Activated T-helper 2 cell treated with anti-CD3 and anti-CD28 coated beads, Interferon-gamma antibody, Interleukin-2, Interleukin-4, amounts not matched to agents 10 μg/mL and 5 μg/mL and 100 μg/mL, durations not matched to agents 14 hours and 24 hours and 36 hours (primary cell): ENCODE results near the gene PRKCA. TPM values are rescaled to one million over a fixed set of nuclear protein-coding genes. Genes with fewer than 3 reads are reported as not detected.

Source experiments
- DNase-seq: peaks from one replicate; pipeline ENCODE4 v3.0.0; 2021; ENCODE audit warnings: low spot score
- H3K27ac Mint-ChIP-seq: one replicate; pipeline ENCODE4 v1.8.0; 2021; ENCODE audit warnings: mixed read lengths
- H3K27me3 Mint-ChIP-seq: one replicate; pipeline ENCODE4 v1.8.0; 2021; ENCODE audit warnings: low read depth, mixed read lengths
- H3K36me3 Mint-ChIP-seq: one replicate; pipeline ENCODE4 v1.8.0; 2021; ENCODE audit warnings: low read depth, mixed read lengths
- H3K4me1 Mint-ChIP-seq: one replicate; pipeline ENCODE4 v1.8.0; 2021; ENCODE audit warnings: low read depth, mixed read lengths
- H3K4me3 Mint-ChIP-seq: one replicate; pipeline ENCODE4 v1.8.0; 2021; ENCODE audit warnings: low read depth, mild to moderate bottlenecking, moderate library complexity, mixed read lengths
- H3K9me3 Mint-ChIP-seq: one replicate; pipeline ENCODE4 v1.8.0; 2021; ENCODE audit warnings: mixed read lengths
- intact Hi-C: fragments of 100-400 bp; cut with micrococcal nuclease; formaldehyde crosslinking; loops from one replicate; pipeline ENCODE4 v1.15.1; 2023
- total RNA-seq: library from RNA; stranded (reverse); gene quantifications from 2 replicates; pipeline ENCODE4 v1.2.3, GENCODE V29; 2022

The PRKCA gene
- total RNA-seq, 1 donor from 2014 or later = 268 TPM

DNA sequence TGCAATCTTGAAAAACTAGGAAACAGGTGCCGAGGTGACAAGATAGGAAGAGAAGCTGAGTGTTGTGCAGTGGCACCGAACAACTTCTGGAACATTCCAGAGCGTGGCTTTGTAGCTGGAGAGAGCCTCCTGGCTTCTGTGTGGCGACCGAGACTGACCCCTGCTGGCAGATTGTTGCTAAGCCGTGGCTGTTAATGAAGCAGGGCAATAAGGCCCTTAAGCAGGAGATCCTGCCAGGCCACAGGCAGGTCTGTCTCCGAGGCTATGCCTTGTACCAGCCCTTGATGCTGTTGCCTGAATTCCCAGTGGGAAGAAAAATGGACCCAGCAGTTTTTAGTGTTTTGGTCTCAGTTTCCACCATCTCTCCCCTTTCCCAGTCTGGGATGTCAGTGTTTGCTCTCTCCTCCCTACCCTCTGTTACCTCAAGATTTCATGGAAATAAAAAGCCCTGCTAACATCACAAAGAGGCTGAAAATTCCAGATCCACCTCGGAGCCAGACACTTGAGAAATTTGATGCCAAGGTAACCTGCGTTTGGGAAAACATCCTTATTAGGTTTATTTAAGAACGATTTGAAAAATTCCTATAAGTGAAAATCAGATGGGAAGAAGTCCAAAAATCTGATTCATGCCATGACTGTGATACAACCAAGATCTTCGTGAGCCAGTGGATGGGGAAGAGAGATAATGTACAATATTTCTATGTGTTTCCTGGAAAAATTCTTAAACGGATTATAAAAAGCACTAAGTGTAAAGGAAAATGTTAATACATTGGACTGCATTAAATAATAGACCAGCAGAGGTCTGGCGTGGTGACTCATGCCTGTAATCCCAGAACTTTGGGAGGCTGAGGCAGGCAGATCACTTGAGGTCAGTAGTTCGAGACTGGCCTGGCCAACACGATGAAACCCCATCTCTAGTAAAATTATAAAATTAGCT lies 265.1 kb downstream of the PRKCA start:
- H3K4me3 Mint-ChIP-seq = no peak overlapping the region
- H3K4me1 Mint-ChIP-seq = peaks cover 27% of the 10 kb centered on the region
- peaks cover 3% of the 10 kb centered on the region for H3K9me3 Mint-ChIP-seq
- peak; percentile 61 for DNase-seq
- H3K27me3 Mint-ChIP-seq = no peaks in the 10 kb centered on the region
- H3K36me3 Mint-ChIP-seq = peaks cover 45% of the 10 kb centered on the region
- H3K27ac Mint-ChIP-seq = peak overlapping the region; percentile 59
- intact Hi-C loops = loop anchor here (1.0 to 5.0 kb wide), 3 partner anchors 100 to 365 kb away; no protein-coding TSS in a partner anchor

DNA sequence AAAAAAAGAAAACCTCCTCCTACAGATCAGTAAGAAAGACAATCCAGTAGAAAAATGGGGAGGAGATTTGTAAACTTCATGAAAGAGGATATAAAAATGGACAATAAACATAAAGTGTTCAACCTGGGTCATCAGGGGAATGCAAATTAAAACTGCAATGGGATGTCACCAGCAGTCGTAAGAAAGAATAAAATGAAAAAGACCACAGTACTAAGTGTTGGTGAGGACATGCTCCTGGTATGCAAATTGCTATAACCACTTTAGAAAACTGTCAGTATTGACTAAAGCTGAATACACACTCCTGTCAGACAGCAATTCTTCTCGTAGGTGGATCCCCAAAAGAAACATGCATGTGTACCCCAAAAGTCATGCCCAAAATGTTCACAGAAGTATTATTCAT lies 267.2 kb downstream of the PRKCA start:
- Mint-ChIP-seq H3K27ac (no peak overlapping the region), H3K4me1 (peaks cover 28% of the 10 kb centered on the region), H3K9me3 (peaks cover 3% of the 10 kb centered on the region), H3K36me3 (peaks cover 37% of the 10 kb centered on the region), H3K4me3 (no peak overlapping the region), H3K27me3 (no peaks in the 10 kb centered on the region)
- DNase-seq = no peak
- intact Hi-C loops = loop anchor here (5.0 kb wide), 2 partner anchors 102 to 367 kb away; no protein-coding TSS in a partner anchor

DNA sequence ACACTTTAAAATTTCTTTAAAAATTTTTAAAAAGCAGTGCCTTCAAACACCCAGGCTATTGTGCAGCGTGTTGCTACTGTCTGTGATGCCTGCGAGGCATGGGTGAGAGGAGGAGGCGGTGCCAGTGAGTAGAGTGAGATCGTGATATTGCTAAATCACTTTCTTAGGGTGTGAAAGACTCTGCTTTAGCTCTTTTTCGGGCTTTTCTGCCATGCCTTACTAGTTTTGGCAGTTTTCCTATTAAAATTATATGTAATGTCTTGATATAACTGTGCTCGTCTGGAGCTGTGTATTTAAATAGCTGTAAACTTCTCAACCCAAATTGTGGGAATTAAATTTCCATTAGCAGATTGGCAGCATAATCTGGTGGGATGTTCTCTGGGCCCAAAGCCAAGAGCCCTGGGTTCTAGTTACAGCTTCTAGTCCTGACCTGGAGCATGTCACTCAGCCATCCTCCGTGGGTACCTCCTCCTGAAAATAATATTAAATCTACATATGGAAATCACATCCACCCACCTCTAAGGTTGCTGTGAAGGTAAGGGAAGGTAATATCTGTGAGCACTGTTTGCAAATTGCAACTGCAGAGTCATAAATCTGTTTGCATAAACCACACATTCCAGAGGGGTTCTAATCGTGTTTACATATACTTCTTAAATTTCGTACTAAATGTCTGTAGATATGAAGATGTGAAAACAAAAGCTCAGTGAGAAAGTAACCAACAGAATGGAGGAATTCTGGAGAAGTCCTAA lies 268.2 kb downstream of the PRKCA start:
- intact Hi-C loops = loop anchor here (5.0 kb wide), 1 partner anchor 62 kb away; no protein-coding TSS in a partner anchor
- no peak overlapping the region for H3K27ac Mint-ChIP-seq
- no peaks in the 10 kb centered on the region for H3K27me3 Mint-ChIP-seq
- H3K4me3 Mint-ChIP-seq = no peak overlapping the region
- peaks cover 22% of the 10 kb centered on the region for H3K4me1 Mint-ChIP-seq
- DNase-seq = no peak
- H3K36me3 Mint-ChIP-seq = peaks cover 37% of the 10 kb centered on the region
- peaks cover 3% of the 10 kb centered on the region for H3K9me3 Mint-ChIP-seq

DNA sequence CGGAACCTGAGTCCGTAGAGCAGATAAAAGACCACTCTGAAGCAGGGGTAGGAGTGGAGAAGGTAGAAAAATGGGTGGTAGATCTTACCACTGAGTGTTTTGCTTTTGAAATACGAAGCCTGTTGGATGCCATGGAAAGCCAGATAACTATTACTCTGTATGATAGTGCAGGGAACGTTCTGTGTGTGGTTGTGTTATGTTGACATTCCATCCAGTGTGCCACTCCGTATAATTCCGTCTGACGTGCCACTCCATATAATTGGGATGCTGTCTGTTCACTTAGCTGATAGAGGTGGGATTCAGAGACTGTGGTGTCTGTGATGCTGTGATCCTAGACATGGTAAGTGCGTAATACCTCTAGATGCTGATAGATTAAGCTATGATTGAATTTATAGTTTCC lies 269.3 kb downstream of the PRKCA start:
- peaks cover 19% of the 10 kb centered on the region for H3K4me1 Mint-ChIP-seq
- intact Hi-C loops = loop anchor here (5.0 kb wide), 1 partner anchor 61 kb away; no protein-coding TSS in a partner anchor
- no peak overlapping the region for H3K27ac Mint-ChIP-seq
- H3K27me3 Mint-ChIP-seq = no peaks in the 10 kb centered on the region
- DNase-seq = no peak
- H3K9me3 Mint-ChIP-seq = peaks cover 3% of the 10 kb centered on the region
- peaks cover 35% of the 10 kb centered on the region for H3K36me3 Mint-ChIP-seq
- no peak overlapping the region for H3K4me3 Mint-ChIP-seq

DNA sequence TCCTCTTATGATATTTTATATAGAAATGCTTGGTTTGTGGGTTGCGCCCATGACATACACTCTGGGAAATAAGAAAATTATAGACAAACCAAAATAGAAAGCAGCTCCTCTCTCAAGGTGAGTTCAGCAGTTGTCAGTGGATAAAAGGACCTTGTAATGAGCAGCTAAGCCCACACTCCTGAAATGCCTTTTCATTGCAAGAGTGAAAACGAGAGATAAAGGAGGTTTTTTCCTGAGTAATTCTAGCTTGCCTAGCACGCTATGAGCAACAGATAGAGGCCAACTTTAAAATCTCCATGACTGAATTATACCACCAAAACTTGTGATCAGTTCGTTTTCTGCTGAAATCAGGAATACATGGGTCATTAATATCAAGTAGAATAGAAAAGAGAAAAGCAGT lies 270.7 kb downstream of the PRKCA start:
- H3K4me1 Mint-ChIP-seq = peaks cover 12% of the 10 kb centered on the region
- no peaks in the 10 kb centered on the region for H3K27me3 Mint-ChIP-seq
- no peak for DNase-seq
- no peak overlapping the region for H3K4me3 Mint-ChIP-seq
- intact Hi-C loops = loop anchor here (5.0 kb wide), 1 partner anchor 59 kb away; no protein-coding TSS in a partner anchor
- H3K27ac Mint-ChIP-seq = no peak overlapping the region
- H3K9me3 Mint-ChIP-seq = peaks cover 3% of the 10 kb centered on the region
- H3K36me3 Mint-ChIP-seq = peaks cover 32% of the 10 kb centered on the region

DNA sequence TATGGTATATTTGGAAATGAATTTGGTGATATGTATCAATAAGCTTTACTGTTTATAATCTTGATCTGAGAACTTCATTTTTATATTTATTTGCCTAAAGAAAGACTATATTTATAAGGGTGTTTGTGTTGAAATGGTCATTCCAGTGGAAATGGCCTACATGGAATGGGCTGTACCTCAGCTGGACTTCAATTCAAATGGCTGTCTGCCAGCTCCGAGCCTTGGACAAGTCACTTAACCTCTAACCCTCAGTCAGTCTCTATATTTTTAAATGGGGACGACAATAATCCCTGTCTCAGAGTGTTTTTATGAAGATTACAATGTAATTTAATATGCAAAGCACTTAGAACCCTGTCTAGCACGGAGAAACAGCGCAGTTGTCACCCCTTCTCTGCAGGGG lies 271.7 kb downstream of the PRKCA start:
- Mint-ChIP-seq H3K9me3 (peaks cover under 1% of the 10 kb centered on the region), H3K4me1 (peaks cover 15% of the 10 kb centered on the region), H3K27me3 (no peaks in the 10 kb centered on the region), H3K36me3 (peaks cover 36% of the 10 kb centered on the region), H3K4me3 (no peak overlapping the region), H3K27ac (no peak overlapping the region)
- DNase-seq = no peak
- intact Hi-C loops = loop anchor here (5.0 kb wide), 1 partner anchor 58 kb away; no protein-coding TSS in a partner anchor

DNA sequence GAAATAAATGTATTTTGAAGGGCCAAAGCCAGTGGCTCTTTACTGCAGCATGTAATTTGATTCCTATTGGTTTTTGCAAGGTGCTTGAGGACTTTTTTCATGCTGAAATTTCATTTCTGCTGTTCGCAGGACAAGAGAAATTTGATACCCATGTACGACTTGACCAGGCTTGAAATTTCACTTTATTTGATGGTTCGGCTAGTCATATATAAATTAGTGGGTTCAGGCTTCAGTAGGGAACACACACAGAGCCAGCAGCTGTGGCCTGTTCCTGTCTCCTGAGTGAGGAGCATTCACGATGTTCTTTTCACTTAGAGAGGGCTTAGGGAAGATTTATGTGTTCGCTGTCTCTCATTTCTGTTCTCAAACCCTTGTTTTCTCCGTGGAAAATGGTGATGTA lies 274.1 kb downstream of the PRKCA start:
- H3K9me3 Mint-ChIP-seq = no peaks in the 10 kb centered on the region
- no peak overlapping the region for H3K4me3 Mint-ChIP-seq
- intact Hi-C loops = no loop called here
- peaks cover 16% of the 10 kb centered on the region for H3K4me1 Mint-ChIP-seq
- H3K27me3 Mint-ChIP-seq = no peaks in the 10 kb centered on the region
- H3K27ac Mint-ChIP-seq = no peak overlapping the region
- no peak for DNase-seq
- H3K36me3 Mint-ChIP-seq = peaks cover 44% of the 10 kb centered on the region

DNA sequence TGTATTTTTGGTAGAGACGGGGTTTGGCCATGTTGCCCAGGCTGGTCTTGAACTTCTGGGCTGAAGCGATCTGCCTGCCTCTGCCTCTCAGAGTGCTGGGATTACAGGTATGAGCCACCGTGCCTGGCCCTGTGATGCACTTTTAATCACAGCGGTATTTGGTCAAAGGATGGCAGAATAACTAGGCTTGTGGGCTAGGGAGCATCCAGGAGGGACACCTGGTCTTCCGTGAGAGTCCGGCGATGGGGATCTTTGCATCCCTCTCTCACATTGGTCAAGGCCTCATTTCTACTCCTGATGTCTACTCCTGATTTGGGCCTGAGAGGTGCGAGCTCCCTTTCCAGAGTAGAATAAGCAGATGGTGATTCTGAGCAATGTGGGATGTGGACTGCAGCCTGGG lies 274.6 kb downstream of the PRKCA start:
- Mint-ChIP-seq H3K4me1 (peaks cover 16% of the 10 kb centered on the region), H3K27me3 (no peaks in the 10 kb centered on the region), H3K27ac (no peak overlapping the region), H3K4me3 (no peak overlapping the region), H3K9me3 (peaks cover 3% of the 10 kb centered on the region), H3K36me3 (peaks cover 45% of the 10 kb centered on the region)
- intact Hi-C loops = no loop called here
- no peak for DNase-seq

DNA sequence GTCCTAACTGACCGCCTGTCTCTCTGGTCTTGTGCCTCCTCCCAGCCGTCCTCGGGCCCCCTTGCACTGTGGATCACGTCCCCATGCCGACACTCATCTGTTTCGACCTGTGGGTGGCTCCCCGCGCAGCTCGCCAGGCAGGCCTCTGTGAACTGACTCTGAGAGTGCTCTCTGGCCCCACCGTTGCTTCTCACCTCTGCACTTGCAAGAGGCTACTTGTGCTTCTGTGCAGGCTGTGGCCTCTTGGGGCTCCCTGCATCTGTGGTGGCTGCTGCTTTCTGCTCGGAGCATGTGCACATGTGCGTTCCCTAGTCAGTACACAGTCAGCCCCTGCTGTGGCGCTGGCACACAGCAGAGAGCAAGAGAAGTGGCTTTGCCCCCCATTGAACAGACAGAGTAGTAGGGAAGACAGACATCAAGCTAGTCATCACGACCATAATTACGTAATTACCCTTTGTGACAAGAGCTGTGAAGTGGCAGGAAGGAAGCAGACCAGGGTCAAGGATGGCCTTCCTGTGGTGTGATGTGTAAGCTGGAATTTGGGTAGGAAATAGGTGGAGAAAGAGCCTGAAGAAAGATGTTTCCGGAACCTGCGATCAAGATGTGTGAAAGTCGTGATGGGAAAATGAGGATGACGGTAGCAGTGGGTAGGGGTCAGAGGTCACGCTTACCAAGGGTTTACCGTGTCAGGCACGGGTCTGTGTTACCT lies 276.5 kb downstream of the PRKCA start:
- peaks cover 60% of the 10 kb centered on the region for H3K36me3 Mint-ChIP-seq
- no peaks in the 10 kb centered on the region for H3K27me3 Mint-ChIP-seq
- peaks cover 8% of the 10 kb centered on the region for H3K9me3 Mint-ChIP-seq
- DNase-seq = no peak
- H3K4me1 Mint-ChIP-seq = peaks cover 12% of the 10 kb centered on the region
- intact Hi-C loops = no loop called here
- H3K4me3 Mint-ChIP-seq = no peak overlapping the region
- H3K27ac Mint-ChIP-seq = no peak overlapping the region

DNA sequence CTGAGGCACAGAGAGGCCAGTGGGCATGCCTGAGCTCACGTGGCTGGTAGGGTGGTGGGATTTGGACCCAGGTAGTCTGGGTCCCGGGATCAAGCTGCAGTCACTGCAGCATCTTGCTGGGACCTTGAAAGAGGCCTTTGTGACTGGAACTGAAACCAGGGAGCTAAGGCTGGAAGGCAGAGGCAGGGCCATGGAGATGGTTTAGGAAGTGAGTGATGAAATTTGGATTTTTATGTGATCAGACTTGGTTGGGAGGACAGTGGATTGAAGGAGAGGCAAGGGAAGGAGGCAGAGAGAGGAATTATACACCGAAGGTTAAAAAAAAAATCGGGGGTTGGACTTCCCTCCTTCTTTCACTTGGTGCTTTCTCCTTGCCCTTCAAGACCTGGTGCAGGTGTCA lies 277.1 kb downstream of the PRKCA start:
- intact Hi-C loops = no loop called here
- H3K27me3 Mint-ChIP-seq = no peaks in the 10 kb centered on the region
- DNase-seq = no peak
- H3K4me1 Mint-ChIP-seq = peaks cover 12% of the 10 kb centered on the region
- no peak overlapping the region for H3K4me3 Mint-ChIP-seq
- peaks cover 8% of the 10 kb centered on the region for H3K9me3 Mint-ChIP-seq
- peaks cover 61% of the 10 kb centered on the region for H3K36me3 Mint-ChIP-seq
- H3K27ac Mint-ChIP-seq = peak overlapping the region; percentile 40

DNA sequence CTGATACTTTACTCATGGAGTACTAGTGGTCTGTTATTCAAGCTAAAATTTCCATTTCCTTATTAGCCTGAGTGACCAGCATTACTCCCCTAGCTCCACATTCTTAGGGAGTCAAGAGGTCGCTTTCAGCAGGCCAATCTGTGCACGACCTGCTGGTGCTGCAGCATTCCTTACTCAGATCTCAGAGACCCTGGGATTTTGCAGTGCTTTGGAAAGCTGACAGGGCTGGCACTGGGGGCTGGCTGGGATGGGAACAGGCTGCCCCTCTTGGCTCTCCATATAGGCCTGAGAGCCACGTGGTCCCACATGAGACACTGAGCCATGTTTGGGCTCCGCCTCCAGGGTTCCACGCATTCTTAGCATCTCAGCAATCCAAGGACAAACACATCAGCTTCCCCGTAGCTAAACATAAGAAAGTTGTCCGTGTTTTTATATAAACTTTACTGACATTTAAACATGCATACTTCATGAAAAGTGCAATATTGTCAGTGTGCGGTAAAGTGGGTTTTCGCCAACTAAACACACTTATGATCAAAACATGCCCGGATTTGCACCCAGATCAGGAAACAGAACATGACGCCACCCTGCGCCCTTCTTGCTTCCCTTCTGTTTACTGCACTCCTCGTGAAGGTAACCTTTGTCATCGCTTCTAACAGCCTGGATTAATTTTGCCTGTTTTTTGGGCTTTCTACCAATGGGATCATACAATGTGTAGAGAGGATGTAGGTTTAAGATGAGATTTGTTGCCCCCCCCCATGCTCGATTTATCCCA lies 278.0 kb downstream of the PRKCA start:
- intact Hi-C loops = no loop called here
- H3K27ac Mint-ChIP-seq = no peak overlapping the region
- DNase-seq = no peak
- peaks cover 15% of the 10 kb centered on the region for H3K4me1 Mint-ChIP-seq
- peaks cover 8% of the 10 kb centered on the region for H3K9me3 Mint-ChIP-seq
- no peaks in the 10 kb centered on the region for H3K27me3 Mint-ChIP-seq
- H3K36me3 Mint-ChIP-seq = peaks cover 66% of the 10 kb centered on the region
- no peak overlapping the region for H3K4me3 Mint-ChIP-seq

DNA sequence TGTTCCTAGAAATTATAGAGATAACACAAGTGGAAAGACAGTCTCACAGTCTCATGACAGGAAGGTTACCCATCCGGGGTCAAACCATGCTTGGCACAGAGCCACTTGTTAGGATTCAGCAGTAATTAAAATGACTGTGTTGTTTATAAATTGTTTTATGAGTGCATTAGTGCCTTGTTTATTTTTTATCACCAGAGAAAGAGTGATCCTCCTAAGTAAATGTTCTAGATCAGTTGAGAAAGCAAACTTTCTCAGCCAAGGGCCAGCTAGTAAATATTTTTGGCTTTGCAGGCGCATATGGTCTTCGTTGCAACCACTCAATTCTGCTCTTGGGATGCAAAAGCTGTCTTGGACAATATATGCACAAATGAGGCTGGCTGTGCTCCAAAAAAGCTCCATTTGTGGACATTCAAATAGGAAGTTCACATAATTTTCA lies 278.6 kb downstream of the PRKCA start:
- H3K27ac Mint-ChIP-seq = no peak overlapping the region
- peaks cover 15% of the 10 kb centered on the region for H3K4me1 Mint-ChIP-seq
- intact Hi-C loops = no loop called here
- DNase-seq = no peak
- peaks cover 66% of the 10 kb centered on the region for H3K36me3 Mint-ChIP-seq
- H3K27me3 Mint-ChIP-seq = no peaks in the 10 kb centered on the region
- H3K9me3 Mint-ChIP-seq = peaks cover 8% of the 10 kb centered on the region
- H3K4me3 Mint-ChIP-seq = no peak overlapping the region
